ENCODE data around the gene CREB3L1. TPM values are rescaled to one million over a fixed set of nuclear protein-coding genes. Genes with fewer than 3 reads are reported as not detected.
A peak's percentile ranks its signal among the peaks of the same experiment; 100 is the strongest.

The CREB3L1 gene
- total and polyA plus RNA-seq, 2 of the 13 experiments (the other 11 are each of a cell fraction or from before 2014, with no cell fraction given), result not detected

GRCh38 chr11:46346886-46347636 is 69.6 kb downstream of the CREB3L1 start, which contains the start of gene DGKZ (continued):
- TF ChIP-seq AKNA (CRISPR knock-in tag; IDR thresholded peaks at IDR 0.05; ENCODE audit: borderline replicate concordance) (no peak), RBAK (CRISPR knock-in tag; IDR thresholded peaks at IDR 0.05) (no peak), ZBTB20 (CRISPR knock-in tag; IDR thresholded peaks at IDR 0.05; ENCODE audit: borderline replicate concordance, low read depth) (no peak), ZNF362 (CRISPR knock-in tag; IDR thresholded peaks at IDR 0.05; ENCODE audit: borderline replicate concordance) (no peak), PBX3 (CRISPR knock-in tag; IDR thresholded peaks at IDR 0.05; ENCODE audit: borderline replicate concordance) (no peak), YEATS4 (CRISPR knock-in tag; IDR thresholded peaks at IDR 0.05; ENCODE audit: borderline replicate concordance) (peak; percentile 38; the same call in 1 of the 2 replicates), MLLT10 (CRISPR knock-in tag; IDR thresholded peaks at IDR 0.05) (no peak), ARNT2 (CRISPR knock-in tag; IDR thresholded peaks at IDR 0.05; ENCODE audit: low read depth) (peak; percentile 53), ZNF615 (CRISPR knock-in tag; IDR thresholded peaks at IDR 0.05; ENCODE audit: borderline replicate concordance) (no peak), AHDC1 (CRISPR knock-in tag; IDR thresholded peaks at IDR 0.05; ENCODE audit: borderline replicate concordance) (no peak), ELF1 (CRISPR knock-in tag; IDR thresholded peaks at IDR 0.05) (no peak), AGO1 (IDR thresholded peaks at IDR 0.05; ENCODE audit: low read depth, low read length, poor library complexity, severe bottlenecking) (no peak), CREM (IDR thresholded peaks at IDR 0.05) (no peak), CREM (CRISPR knock-in tag; IDR thresholded peaks at IDR 0.05) (no peak), MIER2 (CRISPR knock-in tag; IDR thresholded peaks at IDR 0.05) (no peak), ZEB1 (IDR thresholded peaks at IDR 0.05; ENCODE audit: insufficient replicate concordance, low read depth) (no peak)
